Esophagus squamous epithelium (tissue), 5 donors: ENCODE results near the gene ADTRP. TPM values are rescaled to one million over a fixed set of nuclear protein-coding genes. Genes with fewer than 3 reads are reported as not detected.

Experiments
- DNase-seq: peaks from one replicate; lab custom pipeline; 2025; lab: John Stamatoyannopoulos, UW
- H3K27ac ChIP-seq, 4 donors: fragments of 200-600 bp; sonication (generic); one replicate each; pipeline ENCODE4 v1.5.1; 2016 to 2019; ENCODE audit warnings: mild to moderate bottlenecking in 1 of 4
- H3K27me3 ChIP-seq, 4 donors: fragments of 200-600 bp; sonication (generic); 1 replicate in 3 of 4; 2 replicates in 1 of 4; pipeline versions ENCODE4 v1.5.1 to v1.6.0; 2017 to 2021; ENCODE audit warnings: antibody characterized with exemption in 1 of 4
- H3K36me3 ChIP-seq, 3 donors: fragments of 200-600 bp; sonication (generic); one replicate each; pipeline ENCODE4 v1.5.1; 2016 to 2019
- H3K4me1 ChIP-seq, 3 donors: fragments of 200-600 bp; sonication (generic); one replicate each; pipeline ENCODE4 v1.5.1; 2017 to 2019
- H3K4me3 ChIP-seq, 4 donors: fragments of 200-600 bp; sonication (generic); 1 replicate in 3 of 4; 2 replicates in 1 of 4; pipeline ENCODE4 v1.5.1; 2016 to 2019; ENCODE audit warnings: mild to moderate bottlenecking in 2 of 4, moderate library complexity in 1 of 4
- H3K9me3 ChIP-seq, 3 donors: fragments of 200-600 bp; sonication (generic); one replicate each; pipeline ENCODE4 v1.5.1; 2016 to 2019
- POLR2A ChIP-seq, 4 donors: fragments of 450-650 bp; IDR thresholded peaks; one replicate each; pipeline ENCODE4 v1.6.1; 2017; ENCODE audit warnings: antibody characterized with exemption in 4 of 4, mild to moderate bottlenecking in 4 of 4, moderate library complexity in 3 of 4
- WGBS, 2 donors: methylation state at CpG; one replicate each; pipeline ENCODE4 v1.1.5; 2018; 5-methylcytosine and 5-hydroxymethylcytosine counted together
- intact Hi-C: fragments of 100-400 bp; cut with DNase I; formaldehyde crosslinking; loops from one replicate; pipeline ENCODE4 v1.15.0; 2022
- total RNA-seq, 4 donors: library from RNA; depleted of rRNA; stranded (reverse); fragments of >200 nt; gene quantifications; one replicate each; pipeline ENCODE4 v1.1.0, GENCODE V29; 2016
- TF ChIP-seq, protein P1 (sequence below), 6 experiments: fragments of 450-650 bp in 4 of 6; fragments of 200-600 bp in 2 of 6; sonication (generic) in 2 of 6; IDR thresholded peaks; one replicate each; pipeline ENCODE4 v1.5.1; 2016 to 2019; ENCODE audit warnings: antibody characterized with exemption in 6 of 6, mild to moderate bottlenecking in 4 of 6, moderate library complexity in 4 of 6
- donor health status: DM: yes; HTN: yes; CAD: no.

The ADTRP gene
- total RNA-seq, 4 donors from 2014 or later: 0.76 to 2.5 (median 1.6) TPM

- intact Hi-C loops: no loop called here
- no peak for DNase-seq
- Histone ChIP-seq H3K36me3 (no peaks in the 10 kb centered on the region), H3K9me3 (no peaks in the 10 kb centered on the region), H3K27ac (no peak overlapping the region), H3K27me3 (no peaks in the 10 kb centered on the region), H3K4me3 (no peak overlapping the region), H3K4me1 (peaks cover 0 to 11% (median 0%) of the 10 kb centered on the region in 3 donors)
- WGBS, 2 donors: 53 to 67% methylated on average over 8 of the region's 8 CpGs
- TF ChIP-seq POLR2A (IDR thresholded peaks at IDR 0.05): no peak
- TF ChIP-seq, protein P1, sequence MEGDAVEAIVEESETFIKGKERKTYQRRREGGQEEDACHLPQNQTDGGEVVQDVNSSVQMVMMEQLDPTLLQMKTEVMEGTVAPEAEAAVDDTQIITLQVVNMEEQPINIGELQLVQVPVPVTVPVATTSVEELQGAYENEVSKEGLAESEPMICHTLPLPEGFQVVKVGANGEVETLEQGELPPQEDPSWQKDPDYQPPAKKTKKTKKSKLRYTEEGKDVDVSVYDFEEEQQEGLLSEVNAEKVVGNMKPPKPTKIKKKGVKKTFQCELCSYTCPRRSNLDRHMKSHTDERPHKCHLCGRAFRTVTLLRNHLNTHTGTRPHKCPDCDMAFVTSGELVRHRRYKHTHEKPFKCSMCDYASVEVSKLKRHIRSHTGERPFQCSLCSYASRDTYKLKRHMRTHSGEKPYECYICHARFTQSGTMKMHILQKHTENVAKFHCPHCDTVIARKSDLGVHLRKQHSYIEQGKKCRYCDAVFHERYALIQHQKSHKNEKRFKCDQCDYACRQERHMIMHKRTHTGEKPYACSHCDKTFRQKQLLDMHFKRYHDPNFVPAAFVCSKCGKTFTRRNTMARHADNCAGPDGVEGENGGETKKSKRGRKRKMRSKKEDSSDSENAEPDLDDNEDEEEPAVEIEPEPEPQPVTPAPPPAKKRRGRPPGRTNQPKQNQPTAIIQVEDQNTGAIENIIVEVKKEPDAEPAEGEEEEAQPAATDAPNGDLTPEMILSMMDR (IDR thresholded peaks at IDR 0.05): no peak
Observed at GRCh38 chr6:11791354-11792107, 12.9 kb upstream of the ADTRP start.

DNA sequence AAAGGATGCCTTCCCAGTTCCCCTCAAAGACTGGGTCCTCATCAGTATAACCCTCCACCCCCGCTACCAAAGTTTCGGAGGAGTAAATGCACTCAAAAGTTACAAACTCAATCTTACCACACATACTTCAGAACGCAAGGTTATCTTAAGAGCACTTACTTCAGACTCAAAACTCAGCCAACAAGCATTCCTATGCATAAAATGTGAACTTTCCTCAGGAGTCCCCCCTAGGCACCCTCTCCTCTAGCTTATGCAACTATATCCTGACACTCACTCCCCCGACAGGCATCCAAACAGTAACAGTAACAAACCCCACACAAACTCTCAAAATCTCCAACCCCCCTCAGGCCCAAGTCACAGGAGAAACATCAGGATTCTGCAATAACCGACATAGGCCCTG is 11.1 kb upstream of the ADTRP start:
- H3K27ac ChIP-seq: no peak overlapping the region
- no peaks in the 10 kb centered on the region for H3K36me3 ChIP-seq
- intact Hi-C loops: no loop called here
- H3K4me1 ChIP-seq: peaks cover 0 to 12% (median 0%) of the 10 kb centered on the region in 3 donors
- TF ChIP-seq POLR2A (IDR thresholded peaks at IDR 0.05): no peak
- TF ChIP-seq, protein P1 (IDR thresholded peaks at IDR 0.05): no peak
- H3K4me3 ChIP-seq: no peak overlapping the region
- DNase-seq: no peak
- no peaks in the 10 kb centered on the region for H3K9me3 ChIP-seq
- WGBS, 2 donors: 96 to 97% methylated on average over 4 to 5 of the region's 5 CpGs
- no peaks in the 10 kb centered on the region for H3K27me3 ChIP-seq

DNA sequence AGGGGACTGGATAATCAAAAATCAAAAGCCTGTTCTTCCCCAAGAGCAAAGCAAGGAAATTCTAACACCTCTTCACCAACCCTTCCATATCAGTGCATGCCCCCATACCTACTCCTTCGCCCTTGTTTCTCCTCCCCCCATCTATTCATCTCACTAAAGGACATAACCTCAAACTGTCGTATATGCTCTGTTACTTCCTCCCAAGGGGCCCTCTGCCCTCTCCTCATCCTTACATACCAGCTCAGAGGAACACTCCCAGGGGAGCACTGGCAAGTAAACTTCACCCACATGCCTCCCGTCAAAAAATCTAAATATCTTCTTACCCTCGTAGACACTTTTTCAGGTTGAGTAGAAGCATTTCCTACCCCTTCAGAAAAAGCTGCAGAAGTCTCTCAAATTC is 9.4 kb upstream of the ADTRP start:
- no peaks in the 10 kb centered on the region for H3K36me3 ChIP-seq
- H3K4me3 ChIP-seq: no peak overlapping the region
- DNase-seq: no peak
- H3K27ac ChIP-seq: no peak overlapping the region
- H3K9me3 ChIP-seq: no peaks in the 10 kb centered on the region
- no peak for TF ChIP-seq POLR2A (IDR thresholded peaks at IDR 0.05)
- TF ChIP-seq, protein P1 (IDR thresholded peaks at IDR 0.05): no peak
- intact Hi-C loops: no loop called here
- H3K27me3 ChIP-seq: no peaks in the 10 kb centered on the region
- H3K4me1 ChIP-seq: peaks cover 0 to 7% (median 0%) of the 10 kb centered on the region in 3 donors
- 70 to 85% methylated on average over 4 of the region's 4 CpGs for WGBS, 2 donors

- WGBS, 2 donors: 54 to 68% methylated on average over 8 to 13 of the region's 14 CpGs
- H3K9me3 ChIP-seq: no peaks in the 10 kb centered on the region
Observed at GRCh38 chr6:11785774-11786579, 7.4 kb upstream of the ADTRP start.

More at GRCh38 chr6:11785774-11786579, 7.4 kb upstream of the ADTRP start:
- no peak overlapping the region for H3K27ac ChIP-seq
- no peaks in the 10 kb centered on the region for H3K27me3 ChIP-seq
- intact Hi-C loops: no loop called here
- peaks cover 0 to 7% (median 0%) of the 10 kb centered on the region in 3 donors for H3K4me1 ChIP-seq
- DNase-seq: no peak
- peak overlapping the region in 1 of 4 donors; percentile 30 for H3K4me3 ChIP-seq
- H3K36me3 ChIP-seq: no peaks in the 10 kb centered on the region
- TF ChIP-seq POLR2A (IDR thresholded peaks at IDR 0.05): no peak
- TF ChIP-seq, protein P1 (IDR thresholded peaks at IDR 0.05): no peak
